WTC11 (cell line): Measurements from ENCODE around the gene RMDN3. TPM values are rescaled to one million over a fixed set of nuclear protein-coding genes. Genes with fewer than 3 reads are reported as not detected.

Experiments
- ATAC-seq: fragments of 200-7000 bp; cut with Tn5 transposase; 2 replicates; pipeline ENCODE4 v1.10.0; 2021; ENCODE audit warnings: mild to moderate bottlenecking, moderate library complexity
- CTCF ChIA-PET: fragments of 300-600 bp; sonication (Branson Sonifier 250); formaldehyde crosslinking; loops from one replicate; lab custom pipeline; 2021; ENCODE audit warnings: antibody characterized with exemption; lab: Charles Lee
- POLR2A ChIA-PET: fragments of 350-600 bp; sonication (Branson Sonifier 250); formaldehyde crosslinking; loops from one replicate; lab custom pipeline; 2021; ENCODE audit warnings: antibody characterized with exemption; lab: Charles Lee
- DNase-seq: peaks from one replicate; pipeline ENCODE4 v3.0.0; 2021; ENCODE audit warnings: low spot score
- H3K27ac Mint-ChIP-seq: 2 replicates; pipeline ENCODE4 v1.8.0; 2021; ENCODE audit warnings: mixed read lengths
- H3K27me3 Mint-ChIP-seq: 2 replicates; pipeline ENCODE4 v1.8.0; 2021; ENCODE audit warnings: low read depth, mild to moderate bottlenecking, moderate library complexity, mixed read lengths
- H3K36me3 Mint-ChIP-seq: 2 replicates; pipeline ENCODE4 v1.8.0; 2021; ENCODE audit warnings: mixed read lengths
- H3K4me1 Mint-ChIP-seq: 2 replicates; pipeline ENCODE4 v1.8.0; 2022; ENCODE audit warnings: mixed read lengths
- H3K4me3 Mint-ChIP-seq: 2 replicates; pipeline ENCODE4 v1.8.0; 2021; ENCODE audit warnings: mild to moderate bottlenecking, moderate library complexity, mixed read lengths
- H3K9me3 Mint-ChIP-seq: 2 replicates; pipeline ENCODE4 v1.8.0; 2021; ENCODE audit warnings: mixed read lengths
- CREB1 ChIP-seq: sonication (generic); formaldehyde crosslinking; IDR thresholded peaks from 2 replicates; pipeline ENCODE4 v1.8.0; 2023; ENCODE audit warnings: mild to moderate bottlenecking, missing genetic modification reagents
- EMX1 ChIP-seq: fragments of 250-450 bp; sonication (Bioruptor Pico); IDR thresholded peaks from 2 replicates; pipeline ENCODE4 v1.8.0; 2021; ENCODE audit warnings: mild to moderate bottlenecking
- FOXP1 ChIP-seq: sonication (generic); formaldehyde crosslinking; IDR thresholded peaks from 2 replicates; pipeline ENCODE4 v1.8.0; 2022; ENCODE audit warnings: missing genetic modification reagents, mild to moderate bottlenecking, moderate library complexity, borderline replicate concordance
- GRHL2 ChIP-seq: fragments of 250-450 bp; sonication (Bioruptor Pico); IDR thresholded peaks from 2 replicates; pipeline ENCODE4 v1.8.0; 2022; ENCODE audit warnings: mild to moderate bottlenecking, moderate library complexity; ENCODE audit not compliant: insufficient replicate concordance, severe bottlenecking
- HMGA2 ChIP-seq: fragments of 250-450 bp; sonication (Bioruptor Pico); IDR thresholded peaks from 2 replicates; pipeline ENCODE4 v1.4.0; 2021; ENCODE audit warnings: mild to moderate bottlenecking, moderate library complexity
- JAZF1 ChIP-seq: fragments of 250-450 bp; sonication (Bioruptor Pico); IDR thresholded peaks from 2 replicates; pipeline ENCODE4 v1.9.0; 2021; ENCODE audit warnings: moderate library complexity, mild to moderate bottlenecking, inconsistent platforms
- NR1H2 ChIP-seq: sonication (generic); formaldehyde crosslinking; IDR thresholded peaks from 2 replicates; pipeline ENCODE4 v1.9.0; 2021; ENCODE audit warnings: mild to moderate bottlenecking, moderate library complexity, missing genetic modification reagents
- NR3C1 ChIP-seq: sonication (generic); formaldehyde crosslinking; conservative IDR thresholded peaks from 2 replicates; pipeline ENCODE4 v1.8.1; 2023; ENCODE audit warnings: low read depth, mild to moderate bottlenecking, missing genetic modification reagents
- PRRX2 ChIP-seq: fragments of 250-450 bp; sonication (Bioruptor Pico); IDR thresholded peaks from 2 replicates; pipeline ENCODE4 v1.8.0; 2021; ENCODE audit warnings: mild to moderate bottlenecking
- SMAD4 ChIP-seq: sonication (generic); formaldehyde crosslinking; IDR thresholded peaks from 2 replicates; pipeline ENCODE4 v1.8.0; 2022; ENCODE audit warnings: mild to moderate bottlenecking, missing genetic modification reagents
- TCF7 ChIP-seq: sonication (generic); formaldehyde crosslinking; IDR thresholded peaks from 2 replicates; pipeline ENCODE4 v1.8.0; 2022; ENCODE audit warnings: mild to moderate bottlenecking, low read depth, missing genetic modification reagents, moderate library complexity
- ZNF232 ChIP-seq: sonication (generic); formaldehyde crosslinking; IDR thresholded peaks from 2 replicates; pipeline ENCODE4 v1.8.0; 2022; ENCODE audit warnings: mild to moderate bottlenecking, missing genetic modification reagents
- total RNA-seq: library from RNA; stranded (reverse); gene quantifications from 3 replicates; pipeline ENCODE4 v1.2.3, GENCODE V29; 2021
- TF ChIP-seq, protein P1 (sequence below): sonication (generic); formaldehyde crosslinking; IDR thresholded peaks from 2 replicates; pipeline ENCODE4 v1.8.1; 2022; ENCODE audit warnings: missing genetic modification reagents, borderline replicate concordance
- TF ChIP-seq, protein P2 (sequence below): sonication (generic); formaldehyde crosslinking; IDR thresholded peaks from 2 replicates; pipeline ENCODE4 v1.8.0; 2023; ENCODE audit warnings: missing genetic modification reagents, mild to moderate bottlenecking, borderline replicate concordance
- TF ChIP-seq, protein P3 (sequence below): sonication (generic); formaldehyde crosslinking; IDR thresholded peaks from 2 replicates; pipeline ENCODE4 v1.8.0; 2022; ENCODE audit warnings: mild to moderate bottlenecking, missing genetic modification reagents
- TF ChIP-seq, protein P4 (sequence below): fragments of 250-450 bp; sonication (Bioruptor Pico); conservative IDR thresholded peaks from 2 replicates; pipeline ENCODE4 v1.9.0; 2021; ENCODE audit warnings: mild to moderate bottlenecking
- TF ChIP-seq, protein P5 (sequence below): fragments of 250-450 bp; sonication (Bioruptor Pico); IDR thresholded peaks from 2 replicates; pipeline ENCODE4 v1.9.0; 2021; ENCODE audit warnings: mild to moderate bottlenecking, borderline replicate concordance
- TF ChIP-seq, protein P6 (sequence below): fragments of 250-450 bp; sonication (Bioruptor Pico); IDR thresholded peaks from 2 replicates; pipeline ENCODE4 v1.8.0; 2021; ENCODE audit warnings: mild to moderate bottlenecking

The RMDN3 gene
- total RNA-seq, 1 experiment from 2014 or later = 22.8 TPM

DNA sequence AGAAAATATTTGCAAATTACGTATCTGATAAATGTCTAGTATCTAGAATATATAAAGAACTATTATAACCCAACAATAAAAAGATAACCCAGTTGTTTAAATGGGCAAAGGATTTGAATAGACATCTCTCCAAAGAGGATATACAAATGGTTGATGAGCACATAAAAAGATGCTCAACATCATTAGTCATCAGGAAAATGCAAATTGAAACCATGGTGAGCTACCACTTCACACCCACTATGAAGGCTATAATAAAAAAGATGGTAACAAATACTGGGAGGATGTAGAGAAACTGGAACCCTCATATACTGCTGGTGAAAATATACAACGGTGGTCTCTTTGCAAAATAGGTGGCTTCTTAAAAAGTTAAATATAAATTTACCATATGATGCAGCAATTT, 32.1 kb downstream of the RMDN3 start:
- DNase-seq (no peak), ATAC-seq (no peak)
- peaks cover 15% of the 10 kb centered on the region for H3K36me3 Mint-ChIP-seq
- H3K4me3 Mint-ChIP-seq = no peak overlapping the region
- ChIA-PET POLR2A (no interaction called here), CTCF (no interaction called here)
- H3K4me1 Mint-ChIP-seq = no peaks in the 10 kb centered on the region
- H3K27ac Mint-ChIP-seq = no peak overlapping the region
- H3K9me3 Mint-ChIP-seq = no peaks in the 10 kb centered on the region
- H3K27me3 Mint-ChIP-seq = no peaks in the 10 kb centered on the region
- no peak for TF ChIP-seq SMAD4 (CRISPR knock-in tag)
- TF ChIP-seq, protein P1, sequence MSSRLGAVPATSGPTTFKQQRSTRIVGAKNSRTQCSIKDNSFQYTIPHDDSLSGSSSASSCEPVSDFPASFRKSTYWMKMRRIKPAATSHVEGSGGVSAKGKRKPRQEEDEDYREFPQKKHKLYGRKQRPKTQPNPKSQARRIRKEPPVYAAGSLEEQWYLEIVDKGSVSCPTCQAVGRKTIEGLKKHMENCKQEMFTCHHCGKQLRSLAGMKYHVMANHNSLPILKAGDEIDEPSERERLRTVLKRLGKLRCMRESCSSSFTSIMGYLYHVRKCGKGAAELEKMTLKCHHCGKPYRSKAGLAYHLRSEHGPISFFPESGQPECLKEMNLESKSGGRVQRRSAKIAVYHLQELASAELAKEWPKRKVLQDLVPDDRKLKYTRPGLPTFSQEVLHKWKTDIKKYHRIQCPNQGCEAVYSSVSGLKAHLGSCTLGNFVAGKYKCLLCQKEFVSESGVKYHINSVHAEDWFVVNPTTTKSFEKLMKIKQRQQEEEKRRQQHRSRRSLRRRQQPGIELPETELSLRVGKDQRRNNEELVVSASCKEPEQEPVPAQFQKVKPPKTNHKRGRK (CRISPR knock-in tag) = no peak
- no peak for TF ChIP-seq HMGA2 (CRISPR knock-in tag)
- no peak for TF ChIP-seq NR3C1
- TF ChIP-seq, protein P2, sequence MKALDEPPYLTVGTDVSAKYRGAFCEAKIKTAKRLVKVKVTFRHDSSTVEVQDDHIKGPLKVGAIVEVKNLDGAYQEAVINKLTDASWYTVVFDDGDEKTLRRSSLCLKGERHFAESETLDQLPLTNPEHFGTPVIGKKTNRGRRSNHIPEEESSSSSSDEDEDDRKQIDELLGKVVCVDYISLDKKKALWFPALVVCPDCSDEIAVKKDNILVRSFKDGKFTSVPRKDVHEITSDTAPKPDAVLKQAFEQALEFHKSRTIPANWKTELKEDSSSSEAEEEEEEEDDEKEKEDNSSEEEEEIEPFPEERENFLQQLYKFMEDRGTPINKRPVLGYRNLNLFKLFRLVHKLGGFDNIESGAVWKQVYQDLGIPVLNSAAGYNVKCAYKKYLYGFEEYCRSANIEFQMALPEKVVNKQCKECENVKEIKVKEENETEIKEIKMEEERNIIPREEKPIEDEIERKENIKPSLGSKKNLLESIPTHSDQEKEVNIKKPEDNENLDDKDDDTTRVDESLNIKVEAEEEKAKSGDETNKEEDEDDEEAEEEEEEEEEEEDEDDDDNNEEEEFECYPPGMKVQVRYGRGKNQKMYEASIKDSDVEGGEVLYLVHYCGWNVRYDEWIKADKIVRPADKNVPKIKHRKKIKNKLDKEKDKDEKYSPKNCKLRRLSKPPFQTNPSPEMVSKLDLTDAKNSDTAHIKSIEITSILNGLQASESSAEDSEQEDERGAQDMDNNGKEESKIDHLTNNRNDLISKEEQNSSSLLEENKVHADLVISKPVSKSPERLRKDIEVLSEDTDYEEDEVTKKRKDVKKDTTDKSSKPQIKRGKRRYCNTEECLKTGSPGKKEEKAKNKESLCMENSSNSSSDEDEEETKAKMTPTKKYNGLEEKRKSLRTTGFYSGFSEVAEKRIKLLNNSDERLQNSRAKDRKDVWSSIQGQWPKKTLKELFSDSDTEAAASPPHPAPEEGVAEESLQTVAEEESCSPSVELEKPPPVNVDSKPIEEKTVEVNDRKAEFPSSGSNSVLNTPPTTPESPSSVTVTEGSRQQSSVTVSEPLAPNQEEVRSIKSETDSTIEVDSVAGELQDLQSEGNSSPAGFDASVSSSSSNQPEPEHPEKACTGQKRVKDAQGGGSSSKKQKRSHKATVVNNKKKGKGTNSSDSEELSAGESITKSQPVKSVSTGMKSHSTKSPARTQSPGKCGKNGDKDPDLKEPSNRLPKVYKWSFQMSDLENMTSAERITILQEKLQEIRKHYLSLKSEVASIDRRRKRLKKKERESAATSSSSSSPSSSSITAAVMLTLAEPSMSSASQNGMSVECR (CRISPR knock-in tag) = no peak
- TF ChIP-seq ZNF232 = no peak
- TF ChIP-seq EMX1 (CRISPR knock-in tag) = no peak
- TF ChIP-seq, all 79 proteins: peak for 0

DNA sequence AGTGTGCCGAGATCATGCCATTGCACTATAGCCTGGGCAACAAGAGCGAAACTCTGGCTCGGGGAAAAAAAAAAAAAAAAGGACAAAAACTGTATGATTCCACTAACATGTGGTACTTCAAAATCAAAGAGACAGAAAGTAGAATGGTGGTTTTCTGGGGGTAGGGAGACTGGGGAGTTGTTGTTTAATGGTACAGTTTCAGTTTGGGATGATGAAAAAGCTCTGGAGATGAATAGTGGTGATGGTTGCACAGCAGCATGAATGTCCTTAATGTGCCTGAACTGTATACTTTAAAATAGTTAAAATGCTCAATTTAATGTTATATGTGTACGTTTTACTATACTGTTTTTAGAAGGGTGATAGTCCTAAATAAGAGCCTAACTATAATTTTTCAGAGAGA, 32.7 kb downstream of the RMDN3 start:
- Mint-ChIP-seq H3K4me1 (no peaks in the 10 kb centered on the region), H3K9me3 (no peaks in the 10 kb centered on the region), H3K27me3 (no peaks in the 10 kb centered on the region), H3K36me3 (peaks cover 20% of the 10 kb centered on the region), H3K27ac (peak overlapping the region; percentile 25), H3K4me3 (no peak overlapping the region)
- POLR2A ChIA-PET = no interaction called here
- DNase-seq (no peak), ATAC-seq (no peak)
- CTCF ChIA-PET = no interaction called here
- TF ChIP-seq TCF7 (CRISPR knock-in tag) = no peak
- TF ChIP-seq, protein P3, sequence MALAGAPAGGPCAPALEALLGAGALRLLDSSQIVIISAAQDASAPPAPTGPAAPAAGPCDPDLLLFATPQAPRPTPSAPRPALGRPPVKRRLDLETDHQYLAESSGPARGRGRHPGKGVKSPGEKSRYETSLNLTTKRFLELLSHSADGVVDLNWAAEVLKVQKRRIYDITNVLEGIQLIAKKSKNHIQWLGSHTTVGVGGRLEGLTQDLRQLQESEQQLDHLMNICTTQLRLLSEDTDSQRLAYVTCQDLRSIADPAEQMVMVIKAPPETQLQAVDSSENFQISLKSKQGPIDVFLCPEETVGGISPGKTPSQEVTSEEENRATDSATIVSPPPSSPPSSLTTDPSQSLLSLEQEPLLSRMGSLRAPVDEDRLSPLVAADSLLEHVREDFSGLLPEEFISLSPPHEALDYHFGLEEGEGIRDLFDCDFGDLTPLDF = no peak
- TF ChIP-seq NR1H2 (CRISPR knock-in tag) = no peak
- TF ChIP-seq PRRX2 (CRISPR knock-in tag) = no peak
- TF ChIP-seq, protein P1 (CRISPR knock-in tag) = no peak
- no peak for TF ChIP-seq FOXP1 (CRISPR knock-in tag)
- TF ChIP-seq, protein P4, sequence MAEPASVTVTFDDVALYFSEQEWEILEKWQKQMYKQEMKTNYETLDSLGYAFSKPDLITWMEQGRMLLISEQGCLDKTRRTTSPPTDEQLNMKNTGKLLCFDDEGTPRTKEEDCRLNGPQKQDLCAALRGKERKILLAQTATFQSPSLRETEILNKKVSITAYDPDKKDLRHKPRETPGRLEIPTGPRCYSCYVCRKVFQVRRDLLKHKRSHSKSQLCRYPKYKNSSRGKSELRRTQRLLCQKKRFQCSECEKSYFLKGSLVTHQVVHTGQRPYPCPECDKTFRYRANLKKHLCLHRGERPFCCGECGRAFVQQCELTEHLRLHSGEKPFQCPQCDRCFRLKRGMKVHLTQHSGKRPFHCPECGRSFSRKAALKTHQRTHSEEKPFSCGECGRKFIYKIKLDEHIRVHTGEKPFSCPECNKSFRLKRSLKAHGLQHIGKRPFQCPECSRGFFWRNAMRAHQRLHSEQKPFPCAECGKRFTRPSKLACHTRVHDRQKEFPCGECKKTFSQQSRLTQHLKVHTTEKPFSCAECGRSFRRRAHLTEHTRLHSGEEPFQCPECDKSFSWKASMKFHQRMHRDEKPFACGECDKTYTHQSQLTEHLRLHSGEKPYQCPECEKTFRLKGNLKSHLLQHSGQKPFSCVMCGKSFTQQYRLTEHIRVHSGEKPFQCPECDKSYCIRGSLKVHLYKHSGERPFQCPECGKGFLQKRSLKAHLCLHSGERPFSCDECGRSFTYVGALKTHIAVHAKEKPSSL (CRISPR knock-in tag) = no peak
- TF ChIP-seq, protein P5, sequence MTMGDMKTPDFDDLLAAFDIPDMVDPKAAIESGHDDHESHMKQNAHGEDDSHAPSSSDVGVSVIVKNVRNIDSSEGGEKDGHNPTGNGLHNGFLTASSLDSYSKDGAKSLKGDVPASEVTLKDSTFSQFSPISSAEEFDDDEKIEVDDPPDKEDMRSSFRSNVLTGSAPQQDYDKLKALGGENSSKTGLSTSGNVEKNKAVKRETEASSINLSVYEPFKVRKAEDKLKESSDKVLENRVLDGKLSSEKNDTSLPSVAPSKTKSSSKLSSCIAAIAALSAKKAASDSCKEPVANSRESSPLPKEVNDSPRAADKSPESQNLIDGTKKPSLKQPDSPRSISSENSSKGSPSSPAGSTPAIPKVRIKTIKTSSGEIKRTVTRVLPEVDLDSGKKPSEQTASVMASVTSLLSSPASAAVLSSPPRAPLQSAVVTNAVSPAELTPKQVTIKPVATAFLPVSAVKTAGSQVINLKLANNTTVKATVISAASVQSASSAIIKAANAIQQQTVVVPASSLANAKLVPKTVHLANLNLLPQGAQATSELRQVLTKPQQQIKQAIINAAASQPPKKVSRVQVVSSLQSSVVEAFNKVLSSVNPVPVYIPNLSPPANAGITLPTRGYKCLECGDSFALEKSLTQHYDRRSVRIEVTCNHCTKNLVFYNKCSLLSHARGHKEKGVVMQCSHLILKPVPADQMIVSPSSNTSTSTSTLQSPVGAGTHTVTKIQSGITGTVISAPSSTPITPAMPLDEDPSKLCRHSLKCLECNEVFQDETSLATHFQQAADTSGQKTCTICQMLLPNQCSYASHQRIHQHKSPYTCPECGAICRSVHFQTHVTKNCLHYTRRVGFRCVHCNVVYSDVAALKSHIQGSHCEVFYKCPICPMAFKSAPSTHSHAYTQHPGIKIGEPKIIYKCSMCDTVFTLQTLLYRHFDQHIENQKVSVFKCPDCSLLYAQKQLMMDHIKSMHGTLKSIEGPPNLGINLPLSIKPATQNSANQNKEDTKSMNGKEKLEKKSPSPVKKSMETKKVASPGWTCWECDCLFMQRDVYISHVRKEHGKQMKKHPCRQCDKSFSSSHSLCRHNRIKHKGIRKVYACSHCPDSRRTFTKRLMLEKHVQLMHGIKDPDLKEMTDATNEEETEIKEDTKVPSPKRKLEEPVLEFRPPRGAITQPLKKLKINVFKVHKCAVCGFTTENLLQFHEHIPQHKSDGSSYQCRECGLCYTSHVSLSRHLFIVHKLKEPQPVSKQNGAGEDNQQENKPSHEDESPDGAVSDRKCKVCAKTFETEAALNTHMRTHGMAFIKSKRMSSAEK (CRISPR knock-in tag) = no peak
- TF ChIP-seq JAZF1 = no peak
- TF ChIP-seq CREB1 (CRISPR knock-in tag) = no peak
- TF ChIP-seq, protein P6, sequence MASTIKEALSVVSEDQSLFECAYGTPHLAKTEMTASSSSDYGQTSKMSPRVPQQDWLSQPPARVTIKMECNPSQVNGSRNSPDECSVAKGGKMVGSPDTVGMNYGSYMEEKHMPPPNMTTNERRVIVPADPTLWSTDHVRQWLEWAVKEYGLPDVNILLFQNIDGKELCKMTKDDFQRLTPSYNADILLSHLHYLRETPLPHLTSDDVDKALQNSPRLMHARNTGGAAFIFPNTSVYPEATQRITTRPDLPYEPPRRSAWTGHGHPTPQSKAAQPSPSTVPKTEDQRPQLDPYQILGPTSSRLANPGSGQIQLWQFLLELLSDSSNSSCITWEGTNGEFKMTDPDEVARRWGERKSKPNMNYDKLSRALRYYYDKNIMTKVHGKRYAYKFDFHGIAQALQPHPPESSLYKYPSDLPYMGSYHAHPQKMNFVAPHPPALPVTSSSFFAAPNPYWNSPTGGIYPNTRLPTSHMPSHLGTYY (CRISPR knock-in tag) = no peak
- no peak for TF ChIP-seq GRHL2 (CRISPR knock-in tag)
